ENCODE results near the gene GRIN1. TPM values are rescaled to one million over a fixed set of nuclear protein-coding genes. Genes with fewer than 3 reads are reported as not detected.

GRIN1 gene
- total RNA-seq, 2 experiments from 2014 or later, result 0.06 to 0.15 TPM

- no peaks in the 10 kb centered on the region for H3K9me3 ChIP-seq (ENCODE audit: low read length)
- no peak for DNase-seq (ENCODE audit: low spot score)
- no peak for TF ChIP-seq EZH2phosphoT487 (IDR thresholded peaks at IDR 0.05; ENCODE audit: borderline replicate concordance, low read depth, low read length)
- no peak for TF ChIP-seq CTCF (conservative IDR thresholded peaks at IDR 0.05; ENCODE audit: low read length)
- no TSS peak for BruUV-seq (replicated peaks)
- POLR2A ChIA-PET, result interaction anchor here (0.6 to 2.5 kb wide), 7 partner anchors 12 to 401 kb away, joined by 3 to 16 read pairs (median 4); partner anchors contain the start of genes ANAPC2, MAN1B1, SSNA1 and TUBB4B
- H3K79me2 ChIP-seq (ENCODE audit: insufficient read depth, low read depth, low read length), result peaks cover 49% of the 10 kb centered on the region
- H3K4me1 ChIP-seq (ENCODE audit: insufficient read depth, low read length, poor library complexity, severe bottlenecking), result peaks cover 35% of the 10 kb centered on the region
- H3K27ac ChIP-seq (ENCODE audit: low read depth, low read length, poor library complexity, severe bottlenecking), result peak overlapping the region; percentile 49
- H3K9me2 ChIP-seq (ENCODE audit: insufficient read depth, low read length), result no peaks in the 10 kb centered on the region
- peak overlapping the region; percentile 76 for H3K4me3 ChIP-seq (ENCODE audit: low read depth, low read length, poor library complexity, severe bottlenecking)
- H3K36me3 ChIP-seq (ENCODE audit: insufficient read depth, low read length), result peaks cover 4% of the 10 kb centered on the region; the same call in 1 of the 2 replicates
- H2AFZ ChIP-seq (ENCODE audit: low read length), result no peak overlapping the region
- intact Hi-C loops (cut with micrococcal nuclease; ENCODE audit: unreplicated experiment), result loop anchor here (2.0 kb wide), 3 partner anchors 21 to 75 kb away; partner anchors contain the start of gene RNF208
- H4K20me1 ChIP-seq (ENCODE audit: insufficient read depth, low read length), result peaks cover 13% of the 10 kb centered on the region; the same call in 1 of the 2 replicates
- H3K4me2 ChIP-seq (ENCODE audit: low read length), result peak overlapping the region; percentile 97
- CTCF ChIA-PET (ENCODE audit: unreplicated experiment), result interaction anchor here (0.6 kb wide), 1 partner anchor 13 kb away, joined by 3 read pairs; the partner anchor contains the start of gene ANAPC2
Measured at GRCh38 chr9:137201205-137201868, 62.4 kb downstream of the GRIN1 start.

GRCh38 chr9:137202966-137203365 is 64.0 kb downstream of the GRIN1 start:
- H3K27ac ChIP-seq (ENCODE audit: low read depth, low read length, poor library complexity, severe bottlenecking), result peak overlapping the region; percentile 17
- H3K4me2 ChIP-seq (ENCODE audit: low read length), result peak overlapping the region; percentile 97
- no peak for DNase-seq (ENCODE audit: low spot score)
- no peak overlapping the region for H2AFZ ChIP-seq (ENCODE audit: low read length)
- H3K4me3 ChIP-seq (ENCODE audit: low read depth, low read length, poor library complexity, severe bottlenecking), result peak overlapping the region; percentile 76
- intact Hi-C loops (cut with micrococcal nuclease; ENCODE audit: unreplicated experiment), result loop anchor here (1.0 kb wide), 1 partner anchor 85 kb away; no protein-coding TSS in a partner anchor
- ChIA-PET POLR2A (interaction anchor here (0.5 to 1.1 kb wide), 3 partner anchors 16 to 663 kb away, joined by 3 to 6 read pairs (median 5); no protein-coding TSS in a partner anchor), CTCF (ENCODE audit: unreplicated experiment) (no interaction called here)
- no peaks in the 10 kb centered on the region for H3K9me2 ChIP-seq (ENCODE audit: insufficient read depth, low read length)
- H3K9me3 ChIP-seq (ENCODE audit: low read length), result no peaks in the 10 kb centered on the region
- BruUV-seq (replicated peaks), result no TSS peak
- peaks cover 14% of the 10 kb centered on the region; the same call in 1 of the 2 replicates for H4K20me1 ChIP-seq (ENCODE audit: insufficient read depth, low read length)
- H3K79me2 ChIP-seq (ENCODE audit: insufficient read depth, low read depth, low read length), result peaks cover 62% of the 10 kb centered on the region
- peaks cover 12% of the 10 kb centered on the region; the same call in 1 of the 2 replicates for H3K36me3 ChIP-seq (ENCODE audit: insufficient read depth, low read length)
- TF ChIP-seq CTCF (conservative IDR thresholded peaks at IDR 0.05; ENCODE audit: low read length) (no peak), EZH2phosphoT487 (IDR thresholded peaks at IDR 0.05; ENCODE audit: borderline replicate concordance, low read depth, low read length) (no peak)
- peaks cover 44% of the 10 kb centered on the region for H3K4me1 ChIP-seq (ENCODE audit: insufficient read depth, low read length, poor library complexity, severe bottlenecking)

GRCh38 chr9:137204731-137205125 is 65.8 kb downstream of the GRIN1 start:
- H3K36me3 ChIP-seq (ENCODE audit: insufficient read depth, low read length), result peaks cover 23% of the 10 kb centered on the region
- peak overlapping the region; percentile 92 for H3K4me3 ChIP-seq (ENCODE audit: low read depth, low read length, poor library complexity, severe bottlenecking)
- H3K4me2 ChIP-seq (ENCODE audit: low read length), result peak overlapping the region; percentile 97
- no peaks in the 10 kb centered on the region for H3K9me2 ChIP-seq (ENCODE audit: insufficient read depth, low read length)
- peak overlapping the region; percentile 57 for H3K27ac ChIP-seq (ENCODE audit: low read depth, low read length, poor library complexity, severe bottlenecking)
- no peak for DNase-seq (ENCODE audit: low spot score)
- H3K4me1 ChIP-seq (ENCODE audit: insufficient read depth, low read length, poor library complexity, severe bottlenecking), result peaks cover 44% of the 10 kb centered on the region
- H4K20me1 ChIP-seq (ENCODE audit: insufficient read depth, low read length), result peaks cover 14% of the 10 kb centered on the region; the same call in 1 of the 2 replicates
- H2AFZ ChIP-seq (ENCODE audit: low read length), result no peak overlapping the region
- BruUV-seq (replicated peaks), result no TSS peak
- CTCF ChIA-PET (ENCODE audit: unreplicated experiment), result no interaction called here
- TF ChIP-seq CTCF (conservative IDR thresholded peaks at IDR 0.05; ENCODE audit: low read length), result no peak
- no peak for TF ChIP-seq EZH2phosphoT487 (IDR thresholded peaks at IDR 0.05; ENCODE audit: borderline replicate concordance, low read depth, low read length)
- H3K79me2 ChIP-seq (ENCODE audit: insufficient read depth, low read depth, low read length), result peaks cover 62% of the 10 kb centered on the region
- POLR2A ChIA-PET, result interaction anchor here (0.9 to 1.5 kb wide), 5 partner anchors 11 to 73 kb away, joined by 3 to 4 read pairs (median 4); partner anchors contain the start of gene RNF208
- intact Hi-C loops (cut with micrococcal nuclease; ENCODE audit: unreplicated experiment), result no loop called here
- no peaks in the 10 kb centered on the region for H3K9me3 ChIP-seq (ENCODE audit: low read length)
